Hematopoietic multipotent progenitor cell treated with erythropoietin and hydrocortisone succinate and interleukin-3 and kit ligand, for 17 days (in vitro differentiated cells): ENCODE data around the gene EVX1.

ENCODE experiments used
- DNase-seq: peaks from one replicate; pipeline ENCODE4 v3.0.0-alpha.2; 2015; ENCODE audit warnings: low spot score

Gene EVX1

DNA sequence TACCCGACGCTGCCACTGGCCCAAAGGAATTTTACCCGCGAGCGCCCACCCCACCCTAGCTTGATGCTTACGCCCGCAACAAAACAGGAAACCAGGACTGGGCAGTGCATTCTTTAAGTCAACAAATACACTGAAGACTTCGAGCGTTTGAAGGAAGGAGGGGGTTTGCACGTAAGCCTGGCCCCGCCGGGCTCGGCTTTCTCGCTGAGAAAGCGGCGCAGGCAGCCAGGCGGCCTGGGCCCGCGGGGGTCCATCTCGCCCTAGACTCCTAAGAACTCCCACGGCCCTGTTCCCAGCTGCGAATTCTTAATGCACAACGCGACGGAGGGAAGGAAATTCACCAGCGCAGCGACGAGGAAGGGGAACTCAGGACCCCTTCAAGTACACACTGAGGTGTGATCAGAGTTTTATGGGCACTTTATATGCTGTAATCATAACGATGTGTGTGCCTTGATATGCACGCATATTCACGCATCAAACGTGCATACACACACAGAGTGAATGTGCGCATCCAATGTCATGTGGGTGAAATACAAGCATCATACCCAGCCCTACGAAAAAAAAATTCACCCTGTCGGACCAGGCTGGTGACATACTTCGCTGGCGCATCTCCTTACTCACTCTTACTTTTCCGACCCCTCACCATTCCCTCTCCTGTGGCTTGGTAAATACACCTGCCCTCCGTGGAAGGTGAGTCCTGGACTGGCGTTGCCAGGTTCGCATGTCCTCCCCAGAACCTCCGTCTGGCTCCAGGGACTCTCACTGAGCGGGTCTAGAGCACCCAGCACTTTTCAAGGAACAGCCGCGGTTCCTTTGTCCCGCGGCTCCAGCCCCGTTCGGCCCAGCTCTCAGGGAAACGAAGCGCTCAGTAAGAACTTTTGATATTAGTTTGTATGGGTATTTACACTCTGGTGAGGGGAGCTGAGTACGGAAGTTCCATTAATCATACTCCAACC, 37.0 kb upstream of the EVX1 start:
- DNase-seq = no peak

DNA sequence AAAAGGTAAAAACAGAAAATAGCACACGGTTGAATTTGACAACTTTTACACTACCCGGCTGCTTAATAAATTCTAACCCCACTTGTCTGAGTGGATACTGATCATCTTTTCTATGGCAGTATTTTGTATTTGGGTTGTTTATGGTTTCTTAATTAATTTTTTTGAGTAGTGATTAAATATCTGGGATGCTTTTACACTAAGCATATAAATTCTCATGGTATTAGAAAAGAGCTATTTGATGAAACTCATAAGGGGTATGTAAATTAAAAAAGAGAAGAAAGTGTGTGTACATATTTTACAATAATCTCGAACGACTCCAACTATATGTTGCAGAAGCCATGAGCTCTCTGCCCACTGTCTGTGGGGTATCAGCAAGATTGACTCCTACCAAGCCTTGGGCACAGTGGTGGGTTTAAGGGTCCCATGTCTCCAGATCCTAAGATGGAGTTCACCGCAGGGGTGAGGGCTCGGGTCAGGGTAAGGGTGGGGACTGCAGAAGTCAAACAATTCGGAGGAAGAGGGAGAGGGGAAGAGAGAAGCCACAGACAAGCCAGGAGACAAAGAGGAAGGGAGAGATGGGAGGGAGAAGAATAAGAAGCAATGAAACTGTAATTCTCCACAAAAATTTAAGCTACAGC, 35.1 kb upstream of the EVX1 start:
- no peak for DNase-seq

DNA sequence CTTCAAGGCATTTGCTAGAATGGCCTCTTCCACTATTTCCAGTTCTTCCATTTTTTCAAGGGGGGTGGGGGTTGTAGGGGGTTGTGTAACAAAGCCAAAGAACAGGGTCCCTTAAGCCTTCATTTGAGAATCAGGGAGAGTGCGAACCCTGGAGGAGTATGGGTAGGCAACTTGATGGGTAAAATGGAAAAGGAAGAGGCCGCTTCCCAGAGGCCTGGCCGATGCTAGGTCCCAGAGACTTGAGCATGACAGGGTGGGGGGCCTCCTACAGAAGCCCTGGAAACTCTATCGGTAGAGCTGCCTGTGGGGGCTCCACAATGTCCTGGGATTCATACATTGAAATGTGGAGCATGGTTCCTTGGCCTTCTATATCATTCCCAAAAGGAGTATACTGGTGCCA, 33.6 kb upstream of the EVX1 start:
- DNase-seq = no peak

DNA sequence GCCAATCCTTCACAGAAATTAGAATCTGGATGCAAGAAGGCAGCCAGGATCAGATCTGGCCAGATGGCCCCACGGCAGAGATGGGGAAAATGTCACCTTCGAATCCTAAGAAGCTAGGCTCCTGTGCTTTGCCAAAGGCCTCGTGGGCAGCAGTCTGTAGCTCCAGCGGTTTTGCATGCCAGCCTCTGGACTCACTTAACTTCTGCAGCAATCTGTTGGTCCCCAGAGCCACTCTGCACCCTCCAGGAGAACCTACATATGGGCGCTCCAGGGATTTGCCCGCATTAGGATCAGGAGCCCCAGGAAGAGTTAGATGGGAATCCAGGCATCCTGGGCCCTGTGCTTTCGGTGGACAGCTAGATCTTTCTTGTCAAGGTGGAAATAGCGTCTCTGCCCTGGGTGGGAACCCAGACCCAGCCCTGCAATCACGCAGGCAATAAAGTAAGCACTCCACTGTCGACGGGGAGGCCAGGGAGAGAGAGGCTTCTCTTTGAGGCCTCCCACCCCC, 32.6 kb upstream of the EVX1 start:
- DNase-seq = no peak

DNA sequence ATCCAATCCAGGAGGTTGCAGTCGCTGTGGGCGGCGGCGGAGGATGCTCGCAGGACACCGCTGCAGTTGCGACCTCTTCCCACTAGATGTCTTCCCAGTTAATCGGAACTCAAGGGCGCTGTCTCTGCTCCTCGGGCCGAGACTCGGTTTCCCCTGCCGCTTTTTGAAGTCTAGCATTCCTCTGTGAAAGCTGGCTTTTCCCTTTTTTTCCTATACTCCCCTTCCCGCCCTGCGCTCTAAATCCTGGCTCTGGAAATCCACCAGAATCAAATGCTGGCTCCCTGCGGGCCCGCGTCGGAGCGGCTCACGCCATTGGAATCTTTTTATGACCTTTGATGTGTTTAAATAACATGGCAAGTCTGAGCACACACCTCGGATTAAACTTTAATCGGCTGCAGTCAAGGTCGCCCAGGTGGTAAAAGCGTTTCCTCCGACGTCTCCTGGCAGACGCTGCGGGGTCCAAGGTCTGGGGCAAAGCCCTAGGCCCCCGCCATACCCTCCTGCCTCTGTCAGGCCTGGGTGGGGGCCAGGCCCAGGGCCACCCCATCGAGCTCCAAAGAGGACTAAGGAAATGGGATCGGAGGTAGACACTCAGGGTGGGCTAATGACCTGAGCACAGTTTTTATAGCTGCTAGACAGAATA, 32.0 kb upstream of the EVX1 start:
- DNase-seq = no peak

DNA sequence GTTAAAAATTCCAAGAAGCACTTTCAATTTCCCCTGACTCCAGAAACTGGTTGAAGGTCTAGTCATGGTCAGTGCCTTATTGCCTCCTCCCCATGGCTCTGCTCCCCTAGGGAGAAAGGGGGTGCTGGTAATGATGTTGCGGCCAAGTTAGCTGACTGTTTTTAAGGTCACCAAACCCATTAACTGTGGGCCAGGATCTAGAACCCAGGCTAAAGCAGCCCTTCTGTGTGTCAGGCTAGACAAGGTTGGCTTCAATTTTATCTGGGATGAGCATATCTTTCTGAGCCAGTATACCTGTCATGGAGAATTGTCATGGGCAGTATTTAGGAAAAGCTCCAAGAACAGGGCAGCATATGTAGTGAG, 31.5 kb upstream of the EVX1 start:
- DNase-seq = no peak

DNA sequence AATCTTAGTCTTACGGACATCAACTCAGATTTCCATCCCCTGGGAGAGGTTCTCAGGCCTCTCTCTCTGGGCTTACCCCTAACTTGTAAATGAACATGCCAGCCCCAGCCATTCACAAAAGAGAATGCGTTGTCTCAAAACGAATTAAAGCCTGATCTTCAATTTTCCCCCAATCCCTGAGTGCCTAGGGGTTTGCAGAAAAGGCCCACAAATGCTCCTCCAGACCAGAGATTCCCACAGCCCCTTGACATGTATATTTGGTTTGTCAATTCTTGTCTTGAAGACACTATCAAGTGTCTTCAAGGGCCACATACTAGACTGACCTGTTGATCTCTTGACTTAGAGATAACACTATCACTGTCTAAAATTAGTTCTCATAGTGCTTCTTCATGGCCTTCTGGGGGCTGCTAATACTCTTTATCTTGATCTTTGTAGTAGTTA, 30.8 kb upstream of the EVX1 start:
- no peak for DNase-seq

DNA sequence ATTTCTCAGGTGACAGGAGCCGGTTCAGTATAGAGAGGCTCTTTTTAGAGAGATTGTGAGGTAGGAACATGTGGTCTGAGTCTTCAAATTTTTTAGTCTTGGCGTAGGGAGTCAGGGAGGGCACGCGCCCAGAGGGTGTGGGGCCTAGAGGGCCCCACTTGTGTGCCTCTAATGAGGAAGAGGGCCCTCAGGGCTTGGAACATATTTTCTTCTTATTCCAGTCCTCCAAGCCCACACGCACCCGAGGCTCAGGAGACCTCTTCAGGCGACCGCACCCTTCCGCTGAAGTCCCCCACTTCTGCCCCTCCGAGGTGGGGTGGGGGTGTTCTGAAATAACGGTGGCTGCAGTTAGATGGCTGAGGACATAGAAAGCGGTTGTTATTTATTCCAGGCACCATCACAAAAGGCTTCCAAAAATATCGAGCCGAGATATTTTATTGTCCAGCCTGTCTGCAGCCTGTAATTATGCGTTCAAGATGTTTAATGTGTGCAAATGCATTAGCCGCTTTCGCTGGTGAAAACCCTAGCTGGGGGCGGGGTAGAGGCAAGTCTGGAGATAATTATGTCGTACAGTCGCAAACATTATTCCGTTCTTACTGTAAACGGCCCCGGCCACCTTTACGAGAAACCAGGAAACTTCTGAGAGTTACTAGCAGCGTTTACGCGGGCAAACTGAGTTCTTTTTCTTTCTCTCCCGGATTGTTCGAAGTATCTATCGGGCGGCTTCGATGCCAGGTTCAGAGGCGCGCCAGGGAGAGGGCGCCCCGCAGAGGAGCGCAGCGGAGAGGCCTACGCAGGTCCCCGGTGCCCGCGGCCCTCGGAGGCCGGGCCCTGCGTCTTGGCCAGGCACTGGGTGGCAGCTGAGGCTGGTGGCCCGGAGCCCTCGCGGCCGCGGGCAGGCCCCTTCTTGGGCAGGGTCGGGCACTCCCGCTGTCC, 29.8 kb upstream of the EVX1 start:
- DNase-seq = no peak

DNA sequence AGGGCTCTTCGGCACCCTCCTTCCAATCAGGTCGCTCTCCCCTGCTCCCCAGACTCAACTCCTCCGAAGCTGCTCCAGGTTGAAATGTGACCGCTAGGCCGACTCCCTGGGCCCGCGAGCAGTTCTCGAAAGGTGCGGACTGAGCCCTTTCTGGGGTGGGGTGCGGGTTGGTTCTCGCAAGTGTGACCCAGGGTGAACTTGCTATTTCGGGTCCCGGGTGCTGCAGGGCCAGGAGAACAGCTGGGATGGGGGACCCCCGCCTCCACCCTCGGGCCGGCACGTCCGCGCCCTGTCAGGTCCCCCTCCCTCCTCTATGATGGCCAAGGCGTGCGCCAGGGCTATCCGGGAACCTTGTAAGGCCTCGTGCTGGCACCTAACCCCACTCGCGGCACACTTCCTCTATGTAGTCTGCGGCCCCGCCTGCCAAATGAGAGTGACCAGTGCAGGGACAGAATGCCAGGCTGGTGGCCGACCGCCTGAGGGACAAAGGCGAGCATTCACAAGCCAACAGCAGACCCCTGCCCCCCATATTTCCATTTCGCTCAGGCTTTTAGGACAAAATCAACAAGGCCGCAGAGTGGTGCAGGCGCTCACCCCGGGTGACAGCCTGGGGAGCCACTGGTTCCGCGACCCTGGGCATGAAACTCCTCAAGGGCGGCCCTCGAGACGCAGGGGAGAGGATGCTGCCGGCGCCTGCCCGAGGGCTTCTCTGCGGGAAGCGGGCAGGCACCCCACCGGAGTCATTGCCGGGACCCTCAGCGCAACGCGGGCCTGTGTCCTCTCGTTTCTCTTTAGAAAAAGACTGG, 29.0 kb upstream of the EVX1 start:
- no peak for DNase-seq

DNA sequence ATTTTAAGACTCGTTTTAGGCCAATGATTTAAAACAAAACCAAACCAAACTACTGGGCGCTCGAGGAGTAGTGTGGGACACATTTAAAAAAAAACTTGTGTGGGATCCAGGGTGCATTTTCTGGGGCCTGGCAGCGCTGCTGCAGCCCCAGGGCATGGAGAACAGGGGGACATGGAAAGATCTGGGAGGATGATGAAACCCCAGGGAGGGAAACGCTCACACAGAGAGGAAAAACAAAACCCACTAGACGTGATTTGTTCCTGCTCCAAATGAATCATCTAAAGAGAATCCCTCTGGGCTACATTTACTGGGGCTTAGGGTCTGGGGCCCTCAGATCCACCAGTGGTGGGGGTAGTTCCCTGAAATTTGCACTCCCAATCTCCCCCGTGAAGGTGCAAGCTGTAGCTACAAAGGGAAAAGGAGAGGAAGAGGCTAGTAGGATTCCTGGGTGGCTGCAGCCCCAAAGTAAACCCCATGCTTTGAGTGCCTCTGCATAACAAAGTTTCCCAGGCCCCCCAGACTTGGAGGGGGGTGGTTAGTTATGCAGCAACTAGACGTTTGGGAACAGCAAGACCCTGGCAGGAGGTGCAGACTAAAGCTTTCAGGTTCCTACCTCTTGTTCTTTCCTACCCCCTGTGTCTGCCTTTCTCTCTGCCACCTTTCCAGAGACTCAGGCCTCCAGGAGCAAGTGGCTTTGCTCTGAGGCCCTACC, 28.2 kb upstream of the EVX1 start:
- no peak for DNase-seq

DNA sequence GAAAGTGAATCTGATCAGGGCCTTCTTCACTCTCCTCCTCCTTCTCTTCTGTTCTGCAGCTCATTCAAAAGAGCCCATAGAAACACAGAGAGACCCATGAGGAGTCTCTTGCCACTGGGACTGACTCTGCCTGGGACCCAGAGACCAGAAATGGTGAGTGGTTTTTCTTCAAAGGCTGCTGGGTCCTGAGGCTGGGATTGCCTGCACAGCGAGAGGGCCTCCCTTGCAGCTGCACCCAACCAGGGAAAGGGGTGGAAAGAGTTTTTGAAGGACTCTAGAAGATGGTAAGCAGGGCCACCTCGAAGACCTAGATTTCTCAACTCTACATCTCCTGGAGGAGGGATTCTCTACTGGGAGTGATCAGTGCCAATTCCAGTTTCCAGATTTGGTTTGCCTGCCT, 27.2 kb upstream of the EVX1 start:
- DNase-seq = no peak

DNA sequence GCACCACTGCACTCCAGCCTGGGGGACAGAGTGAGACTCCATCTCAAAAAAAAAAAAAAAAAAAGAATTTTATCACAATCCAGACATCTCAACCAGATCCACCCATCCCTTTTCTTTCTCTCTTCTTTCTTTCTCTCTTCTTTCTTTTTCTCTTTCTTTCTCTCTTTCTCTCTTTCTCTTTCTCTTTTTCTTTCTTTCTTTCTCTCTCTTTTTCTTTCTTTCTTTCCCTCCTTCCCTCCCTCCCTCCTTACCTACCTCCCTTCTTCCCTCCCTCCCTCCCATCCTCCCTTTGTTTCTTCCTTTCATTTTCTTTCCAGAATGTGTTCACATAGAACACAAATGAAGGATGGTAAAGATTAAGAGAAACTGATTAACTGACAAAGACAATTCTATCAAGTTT, 24.7 kb upstream of the EVX1 start:
- DNase-seq = no peak

DNA sequence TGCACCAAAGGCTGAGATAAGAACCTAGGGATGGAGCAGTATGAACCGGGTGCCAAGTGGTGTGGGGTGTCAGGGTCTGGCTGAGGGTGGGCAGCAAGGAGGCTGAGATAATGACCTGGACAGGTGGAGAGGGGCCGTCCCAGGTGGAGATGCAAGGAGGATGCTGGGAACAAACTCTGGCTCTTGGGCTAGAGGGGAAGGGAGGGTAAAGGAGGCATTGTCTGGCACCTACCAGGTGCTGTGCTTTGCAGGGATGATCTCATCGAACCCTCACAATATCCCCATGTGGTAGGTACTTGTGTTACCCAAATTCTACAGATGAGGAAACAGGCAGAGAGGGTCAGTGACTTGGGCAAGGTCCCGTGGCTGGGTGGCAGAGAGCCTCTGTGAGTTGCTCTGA, 22.8 kb upstream of the EVX1 start:
- no peak for DNase-seq

DNA sequence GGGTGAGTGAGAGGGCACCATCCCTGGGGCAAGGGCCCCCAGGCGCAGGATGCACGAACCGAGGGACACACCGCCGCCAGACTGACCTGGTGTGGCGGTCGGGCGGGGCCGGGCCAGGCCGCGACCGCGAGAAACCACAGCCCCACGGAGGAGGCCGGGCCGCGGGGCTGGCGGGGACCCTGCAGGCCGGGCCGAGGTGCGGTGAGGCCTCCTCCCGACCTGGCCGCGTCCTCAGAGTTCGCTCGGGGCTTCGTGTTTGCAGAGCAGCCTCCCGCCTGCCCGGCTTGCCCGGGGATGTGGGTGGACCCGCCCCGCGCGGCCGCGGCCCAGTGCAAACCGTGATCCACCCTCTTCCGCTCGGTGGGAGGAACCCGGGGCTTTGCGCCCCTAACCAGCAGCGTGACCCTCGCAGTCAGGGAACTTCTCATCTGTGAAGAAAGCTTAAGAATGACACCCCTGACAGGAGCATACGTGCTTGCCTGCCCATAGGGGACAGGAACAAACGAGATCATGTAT, 22.1 kb upstream of the EVX1 start:
- DNase-seq = no peak

DNA sequence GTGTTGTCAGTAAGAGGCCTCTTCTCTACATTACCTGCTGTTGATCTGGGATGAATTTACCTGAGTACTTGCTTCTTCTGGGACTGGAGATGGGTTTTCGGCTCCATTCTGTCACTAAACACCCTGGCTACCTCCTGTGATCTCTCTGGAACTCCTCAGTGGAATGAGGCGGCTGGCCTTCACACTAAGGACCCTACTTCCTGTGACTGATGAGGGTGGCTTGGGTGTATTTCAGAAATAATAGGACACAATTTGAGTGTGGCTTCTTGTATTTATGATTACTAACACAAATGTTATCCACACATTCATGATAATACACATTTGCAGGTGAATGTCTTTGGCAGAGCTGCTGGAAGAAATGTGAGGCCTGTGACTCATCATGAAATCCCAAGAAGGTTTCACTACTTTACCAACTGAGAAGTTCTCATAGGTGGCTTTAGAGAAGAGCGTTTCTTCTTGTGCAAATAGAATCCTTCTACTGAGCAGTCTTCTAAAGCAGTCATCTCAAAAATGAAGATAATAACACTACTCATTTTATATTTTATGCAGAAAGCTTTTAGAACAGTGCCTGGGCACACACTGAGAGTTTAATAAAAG, 21.3 kb upstream of the EVX1 start:
- DNase-seq = no peak

DNA sequence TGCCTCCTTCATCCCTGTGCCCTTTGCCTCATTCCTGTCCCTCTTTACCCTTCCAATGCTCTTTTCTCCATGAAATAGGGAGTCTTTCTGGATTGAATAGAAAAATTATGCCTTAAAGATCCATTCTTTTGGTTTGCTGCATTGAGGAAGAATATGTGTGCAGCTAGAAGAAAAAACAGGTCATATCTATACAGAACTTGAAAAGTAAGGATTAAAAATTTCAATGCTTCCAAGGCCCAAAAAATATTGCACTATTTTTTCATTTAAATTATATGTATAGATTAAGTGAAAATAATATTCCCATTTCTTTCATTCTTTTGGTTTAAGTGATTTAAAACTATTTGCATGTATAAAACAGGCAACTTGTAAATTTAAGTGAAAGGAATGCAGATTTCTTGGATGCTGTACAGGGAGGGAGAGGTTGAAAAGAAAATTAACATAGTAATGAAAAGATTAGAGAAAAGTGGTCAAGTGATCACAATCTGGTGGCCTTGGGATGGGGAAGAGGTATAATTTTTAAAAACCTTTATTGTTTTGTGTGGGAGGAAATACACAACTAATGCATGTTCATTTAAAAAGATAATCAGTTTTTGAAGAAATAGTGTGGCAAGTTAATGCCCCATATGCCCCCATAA, 18.5 kb upstream of the EVX1 start:
- DNase-seq = no peak

DNA sequence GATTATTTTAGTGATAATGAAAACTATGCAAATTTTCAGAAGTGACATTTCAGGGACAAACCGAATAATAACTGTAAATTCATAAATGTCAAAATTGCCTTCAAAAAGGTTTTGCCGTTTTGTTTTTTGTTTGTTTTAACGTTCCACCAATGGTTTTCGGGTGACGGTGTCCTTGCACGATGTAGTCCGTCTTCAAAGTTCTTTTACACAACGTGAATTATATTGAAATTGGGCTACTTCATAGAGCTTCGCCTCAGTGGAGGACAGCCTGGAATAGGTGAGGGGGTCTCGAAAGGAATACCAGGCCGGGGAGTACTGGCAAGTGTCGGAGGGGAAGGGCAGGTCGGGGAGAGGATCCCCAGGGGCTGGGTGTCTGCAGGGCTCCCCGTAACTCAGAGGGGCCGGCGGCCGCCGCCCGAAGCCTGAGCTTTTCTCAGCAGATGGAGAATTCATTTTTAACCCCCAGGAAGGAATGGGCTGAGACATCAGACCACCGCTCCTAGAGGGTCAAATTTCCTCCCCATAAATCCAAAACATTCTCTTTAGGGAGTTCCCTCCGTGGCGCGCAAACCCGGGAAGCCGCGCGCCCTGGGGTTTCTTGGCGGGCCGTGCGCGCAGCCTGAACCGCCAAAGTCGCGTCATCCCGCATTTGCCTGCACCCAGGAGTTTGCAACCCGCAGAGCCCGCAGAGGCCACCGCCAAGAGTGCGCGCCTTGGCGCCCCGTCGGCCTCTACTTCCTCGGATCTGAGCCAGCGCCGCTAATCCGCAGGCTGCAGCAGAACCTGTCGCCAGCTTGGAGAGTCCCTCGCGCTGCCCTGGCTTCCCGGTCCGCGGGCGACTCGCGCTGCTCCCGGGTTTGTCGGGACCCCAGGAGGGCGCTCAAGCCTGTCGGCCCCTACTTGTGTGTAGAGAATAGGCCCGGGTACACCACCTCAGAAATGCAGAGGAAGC, 17.3 kb upstream of the EVX1 start:
- no peak for DNase-seq

DNA sequence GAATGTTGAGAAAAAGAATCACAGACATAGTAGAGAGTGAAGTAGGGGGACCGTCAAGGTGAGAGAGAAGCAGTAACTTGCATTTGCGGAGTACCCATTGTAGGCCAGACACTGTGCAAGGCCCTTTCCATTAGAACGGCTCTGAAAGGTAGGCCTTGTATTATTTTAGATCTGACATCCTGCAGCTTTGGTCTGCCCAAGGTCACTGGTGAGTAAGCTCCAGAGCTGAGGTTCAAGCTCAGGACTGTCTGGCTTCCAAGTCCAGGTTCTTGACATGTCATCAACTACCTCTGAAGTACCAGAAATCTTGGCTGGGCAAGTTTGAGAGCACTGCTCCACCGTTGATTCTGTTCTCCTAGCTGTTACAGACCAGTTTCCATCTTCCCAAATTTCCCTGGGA, 13.2 kb upstream of the EVX1 start:
- DNase-seq = no peak
